DMS153 treated with DMSO at 0.1 percent for 48 hours (cell line): ENCODE measurements around the gene GPRASP2.
"Not testable (repeated sequence)": the region's sequence is repeated elsewhere in the genome, so short reads cannot be mapped to it uniquely, and the experiment has no call there.

ENCODE experiments used
- DNase-seq: peaks from one replicate; lab custom pipeline; 2025; ENCODE audit not compliant: unreplicated experiment; lab: John Stamatoyannopoulos, UW

GPRASP2 gene

GRCh38 chrX:102712216-102712966, at the start of gene GPRASP2:
GPRASP2 (plus strand) TSS chrX:102712448; CDS start chrX:102714870, 2,422 bp downstream.
- DNase-seq = no peak

- not testable (repeated sequence) for DNase-seq
Observed at GRCh38 chrX:102663820-102664219, 48.4 kb upstream of the GPRASP2 start.

DNA sequence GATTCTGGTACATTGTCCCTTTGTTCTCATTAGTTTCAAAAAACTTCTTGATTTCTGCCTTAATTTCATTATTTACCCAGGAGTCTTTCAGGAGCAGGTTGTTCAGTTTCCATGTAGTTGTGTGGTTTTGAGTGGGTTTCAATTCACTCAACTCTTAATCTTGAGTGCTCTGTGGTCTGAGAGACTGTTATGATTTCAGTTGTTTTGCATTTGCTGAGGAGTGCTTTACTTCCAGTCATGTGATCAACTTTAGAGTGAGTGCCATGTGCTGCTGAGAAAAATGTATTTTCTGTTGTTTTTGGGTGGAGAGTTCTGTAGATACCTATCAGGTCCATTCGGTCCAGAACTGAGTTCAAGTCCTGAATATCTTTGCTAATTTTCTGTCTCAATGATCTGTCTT, 45.2 kb upstream of the GPRASP2 start:
- not testable (repeated sequence) for DNase-seq

GRCh38 chrX:102669526-102669925, 42.7 kb upstream of the GPRASP2 start:
- DNase-seq = no peak

- no peak for DNase-seq
Observed at GRCh38 chrX:102672856-102673255, 39.4 kb upstream of the GPRASP2 start.

DNA sequence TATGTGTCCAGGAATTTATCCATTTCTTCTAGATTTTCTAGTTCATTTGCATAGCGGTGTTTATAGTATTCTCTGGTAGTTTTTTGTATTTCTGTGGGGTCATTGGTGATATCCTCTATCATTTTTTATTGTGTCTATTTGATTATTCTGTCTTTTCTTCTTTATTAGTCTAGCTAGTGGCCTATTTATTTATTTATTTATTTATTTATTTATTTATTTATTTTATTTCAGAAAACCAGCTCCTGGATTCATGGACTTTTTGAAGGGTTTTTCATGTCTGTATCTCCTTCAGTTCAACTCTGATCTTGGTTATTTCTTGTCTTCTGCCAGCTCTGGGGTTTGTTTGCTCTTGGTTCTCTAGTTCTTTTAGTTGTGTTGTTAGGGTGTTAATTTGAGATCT, 34.8 kb upstream of the GPRASP2 start:
- not testable (repeated sequence) for DNase-seq

GRCh38 chrX:102684772-102685520, 27.3 kb upstream of the GPRASP2 start:
- no peak for DNase-seq

- DNase-seq = no peak
Observed at GRCh38 chrX:102694749-102695148, 17.5 kb upstream of the GPRASP2 start.

- DNase-seq = no peak
Observed at GRCh38 chrX:102696306-102696705, 15.9 kb upstream of the GPRASP2 start.

DNA sequence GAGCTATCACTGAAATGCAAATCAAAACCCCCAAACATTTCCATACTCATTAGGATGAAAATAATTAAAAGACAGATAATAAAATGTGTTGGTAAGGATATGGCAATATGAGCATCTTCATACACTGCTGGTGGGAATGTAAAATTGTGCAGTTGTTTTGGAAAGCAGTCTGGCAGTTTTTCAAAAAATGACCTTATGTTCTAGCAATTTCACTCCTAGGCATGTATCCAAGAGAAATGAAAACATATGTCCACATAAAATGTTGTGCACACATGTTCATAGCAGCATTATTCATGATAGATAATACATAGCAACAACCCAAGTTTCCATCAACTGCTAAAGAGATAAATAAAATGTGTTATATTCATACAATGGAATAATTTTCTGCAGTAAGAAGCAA, 14.8 kb upstream of the GPRASP2 start:
- no peak for DNase-seq

GRCh38 chrX:102708900-102709299, 3.3 kb upstream of the GPRASP2 start:
- DNase-seq = no peak

DNA sequence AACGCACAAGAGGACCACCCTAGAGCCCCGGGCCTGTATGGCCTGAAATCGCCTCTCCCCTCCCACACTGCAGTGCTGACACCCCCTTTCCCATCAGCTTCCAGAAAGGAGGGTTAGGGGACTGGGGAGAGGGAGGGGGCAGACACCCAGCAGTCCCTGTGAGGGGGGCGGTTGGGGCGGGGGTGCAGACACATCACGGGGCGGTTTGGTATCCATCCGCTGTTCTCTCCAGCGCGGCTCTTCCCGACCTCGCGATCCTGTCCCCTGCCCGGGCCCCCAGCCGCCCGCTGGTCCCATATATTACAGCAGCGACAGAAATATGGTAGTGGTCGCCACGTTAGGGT, 404 bp upstream of the GPRASP2 start:
- DNase-seq = no peak

DNA sequence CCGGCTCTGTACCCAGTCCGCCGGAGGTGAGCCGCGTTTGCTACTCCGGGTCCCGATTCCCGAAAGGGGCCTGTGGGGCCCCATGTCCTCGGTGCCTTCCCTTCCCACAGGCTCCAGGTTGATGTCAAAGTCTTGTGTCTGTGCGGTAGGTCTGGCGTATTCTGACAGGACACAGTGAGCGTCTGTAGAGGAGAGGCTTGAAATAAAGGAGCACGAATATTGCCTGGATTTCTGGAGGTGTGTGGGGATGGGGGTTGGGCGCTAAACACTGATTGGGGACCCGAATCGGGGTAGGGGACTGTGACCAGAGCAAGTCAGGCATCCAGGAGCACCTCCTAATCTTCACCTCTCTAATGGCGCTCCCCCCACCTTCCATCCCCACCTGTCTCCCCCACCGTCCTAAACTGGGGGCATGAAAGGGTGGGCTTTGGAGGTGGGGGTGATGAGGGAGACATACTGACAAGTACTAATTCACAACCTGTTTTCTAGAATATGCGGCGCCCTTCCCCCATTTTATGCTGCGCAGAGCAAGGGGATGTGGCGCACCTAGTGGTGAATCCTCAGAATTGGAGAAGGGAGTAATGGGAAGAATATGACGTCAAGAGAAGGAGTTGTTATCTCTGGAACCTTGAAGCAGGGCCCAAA, 855 bp downstream of the GPRASP2 start:
- DNase-seq = peak; percentile 1

DNA sequence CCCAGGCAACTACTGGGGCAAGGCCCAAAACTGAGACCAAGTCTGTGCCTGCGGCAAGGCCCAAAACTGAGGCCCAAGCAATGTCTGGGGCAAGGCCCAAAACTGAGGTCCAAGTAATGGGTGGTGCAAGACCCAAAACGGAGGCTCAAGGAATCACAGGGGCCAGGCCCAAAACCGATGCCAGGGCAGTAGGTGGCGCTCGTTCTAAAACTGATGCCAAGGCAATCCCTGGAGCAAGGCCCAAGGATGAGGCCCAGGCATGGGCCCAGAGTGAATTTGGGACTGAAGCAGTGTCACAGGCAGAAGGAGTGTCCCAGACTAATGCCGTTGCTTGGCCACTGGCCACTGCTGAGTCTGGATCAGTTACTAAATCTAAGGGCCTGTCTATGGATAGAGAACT, 2.7 kb downstream of the GPRASP2 start:
- DNase-seq = no peak

- DNase-seq = no peak
Observed at GRCh38 chrX:102715967-102716366, 3.7 kb downstream of the GPRASP2 start.

DNA sequence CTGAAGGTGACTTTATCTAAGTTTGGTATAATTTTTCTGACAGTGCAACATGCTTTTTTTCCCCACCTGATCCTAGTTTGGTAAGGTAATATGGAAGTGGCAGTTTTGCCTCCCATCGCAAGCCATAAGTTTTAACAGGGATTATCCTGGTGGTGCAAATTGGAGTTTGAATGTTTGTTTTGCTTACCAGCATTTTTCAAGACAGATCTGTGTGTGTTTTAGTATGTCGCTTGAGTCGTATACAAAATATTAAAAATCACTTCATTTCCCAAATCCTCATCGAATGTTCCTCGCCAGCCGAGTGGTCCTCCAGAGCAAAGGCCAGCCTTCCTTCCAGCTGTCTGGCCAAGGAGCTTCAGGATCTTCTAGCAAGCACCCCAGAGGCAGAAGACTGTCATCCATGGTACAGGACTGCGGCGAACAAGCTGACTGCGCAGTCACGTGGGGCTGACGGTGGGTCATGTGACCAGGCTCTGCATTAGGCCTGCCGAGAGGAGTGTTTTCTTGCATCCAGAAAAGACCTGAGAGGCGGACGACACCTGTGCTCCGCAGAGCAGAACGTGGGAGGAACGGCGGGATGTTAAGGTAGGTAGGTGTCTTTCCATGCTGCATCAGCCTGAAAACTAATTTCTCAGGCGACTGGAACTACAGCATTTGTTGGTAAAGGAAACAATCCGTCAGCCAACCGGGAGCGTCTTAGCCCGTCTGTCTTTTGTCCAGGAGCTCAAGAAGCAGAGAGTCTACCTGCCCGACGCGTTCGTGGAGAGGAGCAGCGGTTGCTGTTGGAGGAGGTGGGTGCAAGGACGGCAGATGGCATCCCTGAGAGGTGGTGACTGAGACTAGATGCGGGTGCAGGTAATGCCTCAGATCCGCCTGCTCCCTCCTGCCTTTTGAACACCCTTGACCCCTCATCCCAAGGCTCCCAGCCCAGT, 8.3 kb downstream of the GPRASP2 start, which contains the start of gene GPRASP3:
Gene GPRASP3, plus strand, starts transcription at position 507 of the 932 bp plus-strand sequence. CDS start 28,253 bp downstream, outside the sequence.
- no peak for DNase-seq

GRCh38 chrX:102721169-102721506, 8.9 kb downstream of the GPRASP2 start:
- DNase-seq = not testable (repeated sequence)

GRCh38 chrX:102723456-102723855, 11.2 kb downstream of the GPRASP2 start:
- no peak for DNase-seq

GRCh38 chrX:102727761-102728160, 15.5 kb downstream of the GPRASP2 start:
- no peak for DNase-seq

DNA sequence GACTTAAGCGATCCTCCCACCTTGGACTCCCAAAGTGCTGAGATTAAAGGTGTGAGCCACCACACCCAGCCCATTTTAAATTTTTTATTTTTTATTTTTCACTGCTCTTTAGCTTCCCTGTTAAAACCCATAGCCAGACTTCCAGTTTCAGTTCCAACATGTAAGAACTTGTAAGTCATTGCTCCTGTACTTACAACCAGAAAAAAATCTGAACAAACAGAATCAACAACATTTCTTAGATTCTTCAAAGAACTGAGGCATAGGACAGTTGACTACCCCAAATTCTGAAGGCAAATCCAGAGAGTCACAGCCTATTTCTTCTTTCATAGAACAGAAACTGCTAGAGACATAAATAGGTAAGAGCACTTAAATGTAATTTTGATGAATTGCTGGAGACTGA, 16.4 kb downstream of the GPRASP2 start:
- no peak for DNase-seq

DNA sequence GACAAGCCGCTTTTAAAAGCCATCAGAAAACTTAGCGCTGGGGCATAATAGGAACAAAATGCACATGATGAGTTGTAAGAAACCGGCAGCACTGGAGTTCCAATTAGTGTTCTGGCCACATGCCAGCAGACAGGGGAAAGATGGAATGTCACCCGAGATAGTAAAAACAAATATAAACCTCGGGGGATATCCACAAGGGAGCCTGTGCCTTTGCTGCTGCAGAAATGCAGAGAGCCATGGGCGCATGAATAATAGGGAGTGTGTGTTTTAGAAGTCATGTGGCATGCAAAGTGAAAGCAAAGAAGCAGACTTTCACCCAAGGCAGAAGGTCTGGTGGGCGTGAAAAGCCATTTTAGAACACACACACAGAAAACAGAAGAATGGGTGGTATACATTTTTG, 27.4 kb downstream of the GPRASP2 start:
- DNase-seq = no peak
